Activated CD8-positive, alpha-beta memory T cell treated with anti-CD3 and anti-CD28 coated beads, Interleukin-2, amount 50 U/mL, for 48 hours (primary cell): ENCODE measurements around the gene SEPHS1.
"Not testable (repeated sequence)": the region's sequence is repeated elsewhere in the genome, so short reads cannot be mapped to it uniquely, and the experiment has no call there.

Source experiments
- DNase-seq: peaks from one replicate; pipeline ENCODE4 v3.0.0-alpha.2; 2020

Gene SEPHS1

DNA sequence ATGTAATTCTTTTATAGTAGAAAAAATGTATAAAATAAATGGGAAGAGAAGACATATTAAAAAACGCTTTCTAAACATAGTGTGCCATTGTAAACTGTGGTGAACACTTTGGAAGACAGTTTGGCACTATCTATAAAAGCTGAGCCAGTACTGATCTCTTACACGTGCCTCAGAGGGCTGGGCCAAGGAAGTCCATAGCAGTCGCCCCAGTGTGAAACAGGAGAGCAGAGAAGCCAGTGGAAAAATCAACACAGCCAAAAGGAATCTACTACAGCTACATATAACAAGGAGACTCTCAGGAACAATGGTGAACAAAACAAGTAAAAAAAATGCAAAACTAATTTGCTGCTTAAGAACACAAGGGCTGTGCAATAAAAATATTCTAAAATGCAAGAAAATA lies 20.6 kb downstream of the SEPHS1 start:
- no peak for DNase-seq

DNA sequence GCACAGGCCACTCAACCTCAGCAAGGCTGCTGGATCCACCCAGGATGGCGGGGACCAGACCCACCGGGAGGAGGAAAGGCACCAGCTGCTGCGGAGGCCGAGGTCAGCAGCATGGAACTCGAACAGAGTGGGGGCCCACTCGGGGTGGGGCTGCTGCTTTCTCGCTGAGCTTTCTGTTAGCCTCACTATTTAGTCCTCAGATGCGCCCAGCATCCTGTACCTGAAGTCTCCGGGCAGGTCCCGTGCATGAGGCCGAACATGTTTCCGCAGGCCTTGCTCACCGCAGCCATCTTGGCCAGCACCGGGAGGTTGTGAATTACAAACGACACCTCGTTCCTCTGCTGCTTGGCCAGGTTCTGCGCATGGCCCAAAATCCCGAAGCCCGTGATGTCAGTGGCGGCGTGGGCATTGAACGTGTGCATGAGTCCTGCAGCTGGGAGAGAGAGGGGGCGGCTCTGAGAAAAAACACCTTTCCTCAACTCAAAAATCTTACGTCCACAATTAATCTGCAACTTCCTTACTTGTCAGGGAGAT lies 25.4 kb downstream of the SEPHS1 start:
- DNase-seq = no peak

- DNase-seq = no peak
Measured at GRCh38 chr10:13321576-13321975, 26.5 kb downstream of the SEPHS1 start.

DNA sequence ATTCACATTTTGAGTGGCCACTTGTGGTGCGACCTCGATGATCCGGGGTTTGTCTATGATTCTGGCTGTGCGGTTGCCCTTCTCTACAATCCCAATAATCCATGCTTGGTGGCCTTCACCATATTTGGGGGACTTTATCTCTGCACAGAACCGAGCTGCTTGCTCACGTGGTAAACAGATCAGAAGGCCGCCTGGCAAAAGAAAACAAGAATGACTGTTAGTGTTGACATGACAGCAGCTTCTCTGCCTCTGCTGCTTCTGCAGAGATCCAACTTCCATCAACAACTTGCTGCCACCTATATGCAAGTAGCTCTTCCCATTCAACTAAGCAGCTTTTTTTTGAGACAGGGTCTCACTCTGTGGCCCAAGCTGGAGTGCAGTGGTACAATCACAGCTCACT lies 28.9 kb downstream of the SEPHS1 start:
- DNase-seq = no peak

DNA sequence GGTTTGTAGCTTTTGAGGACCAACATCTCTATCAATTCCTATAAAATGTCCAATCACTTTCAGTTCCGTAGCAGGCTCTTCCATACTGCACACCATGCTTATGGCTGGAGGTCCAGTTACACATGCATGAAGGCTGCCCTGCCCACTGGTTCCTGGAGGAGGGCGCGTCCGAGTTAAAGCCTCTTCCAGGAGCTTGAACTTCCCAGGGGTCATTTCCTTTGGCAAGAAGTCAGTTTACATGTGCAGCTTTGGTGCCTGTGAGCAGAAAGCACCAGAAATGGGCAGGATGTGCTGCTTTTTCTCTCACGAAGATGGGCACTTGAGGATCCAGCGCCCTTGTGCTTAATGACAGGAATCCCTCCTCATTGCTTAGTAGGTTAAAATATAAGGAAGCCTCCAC lies 30.6 kb downstream of the SEPHS1 start:
- no peak for DNase-seq

DNA sequence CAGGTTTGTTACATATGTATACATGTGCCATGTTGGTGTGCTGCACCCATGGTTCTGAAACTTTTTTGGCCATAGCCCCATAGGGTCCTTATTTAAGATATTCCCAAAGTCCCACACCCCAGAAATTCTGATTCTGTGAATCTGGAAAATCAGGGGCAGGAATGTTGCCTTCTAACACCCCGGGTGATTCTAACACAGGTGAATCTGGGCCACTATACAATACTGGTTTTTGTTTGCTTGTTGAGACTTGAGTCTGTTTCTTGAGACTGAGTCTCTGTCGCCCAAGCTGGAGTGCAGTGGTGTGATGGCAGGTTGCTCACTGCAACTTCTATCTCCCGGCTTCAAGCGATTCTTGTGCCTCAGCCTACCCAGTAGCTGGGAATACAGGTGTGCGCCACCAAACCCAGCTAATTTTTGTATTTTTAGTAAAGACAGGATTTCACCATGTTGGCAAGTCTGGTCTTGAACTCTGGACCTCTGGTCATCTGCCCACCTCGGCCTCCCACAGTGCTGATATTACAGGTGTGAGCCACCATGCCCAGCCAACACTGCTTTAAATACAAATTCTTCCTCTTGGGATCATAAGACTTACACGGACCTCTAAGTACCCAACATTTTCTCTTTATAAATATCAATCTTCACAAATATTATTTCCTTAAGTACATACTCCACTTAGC lies 31.3 kb downstream of the SEPHS1 start:
- no peak for DNase-seq

GRCh38 chr10:13315361-13315760 lies 32.7 kb downstream of the SEPHS1 start:
- DNase-seq = no peak

- DNase-seq = no peak
Measured at GRCh38 chr10:13311177-13311575, 36.9 kb downstream of the SEPHS1 start.

- no peak for DNase-seq
Measured at GRCh38 chr10:13310518-13311176, 37.4 kb downstream of the SEPHS1 start.

- DNase-seq = no peak
Measured at GRCh38 chr10:13309792-13310191, 38.3 kb downstream of the SEPHS1 start.

DNA sequence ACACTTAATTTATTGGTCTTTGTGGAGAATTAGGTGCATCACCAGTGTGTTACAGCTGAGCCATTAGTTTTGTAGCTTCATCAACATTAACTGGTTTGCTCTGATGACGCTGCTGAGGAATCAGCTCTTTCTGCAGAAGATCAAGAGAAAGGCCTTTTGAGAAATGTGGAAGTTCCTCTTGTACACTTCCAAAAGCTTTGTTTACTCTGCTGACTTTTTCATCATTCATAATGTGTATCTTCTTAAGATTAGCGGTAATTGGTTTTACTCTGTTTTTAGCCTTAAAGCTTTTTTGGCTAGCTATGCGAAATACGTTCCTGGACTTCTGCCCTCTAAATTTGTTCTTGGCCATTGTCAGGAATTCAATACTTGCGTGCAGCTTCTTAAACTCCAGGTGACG lies 40.0 kb downstream of the SEPHS1 start:
- no peak for DNase-seq

- no peak for DNase-seq
Measured at GRCh38 chr10:13306103-13306502, 42.0 kb downstream of the SEPHS1 start.

GRCh38 chr10:13302821-13303555 lies 45.1 kb downstream of the SEPHS1 start:
- DNase-seq = no peak

- DNase-seq = peak; percentile 88
Measured at GRCh38 chr10:13299437-13300287, 48.4 kb downstream of the SEPHS1 start, which contains the start of gene PHYH. Gene PHYH, minus strand, starts transcription at chr10:13300064. Its CDS starts 22 bp downstream, at chr10:13300042.

GRCh38 chr10:13298748-13299436 lies 49.2 kb downstream of the SEPHS1 start:
- DNase-seq = no peak

- no peak for DNase-seq
Measured at GRCh38 chr10:13296476-13296875, 51.6 kb downstream of the SEPHS1 start.

GRCh38 chr10:13294784-13295183 lies 53.3 kb downstream of the SEPHS1 start:
- no peak for DNase-seq

DNA sequence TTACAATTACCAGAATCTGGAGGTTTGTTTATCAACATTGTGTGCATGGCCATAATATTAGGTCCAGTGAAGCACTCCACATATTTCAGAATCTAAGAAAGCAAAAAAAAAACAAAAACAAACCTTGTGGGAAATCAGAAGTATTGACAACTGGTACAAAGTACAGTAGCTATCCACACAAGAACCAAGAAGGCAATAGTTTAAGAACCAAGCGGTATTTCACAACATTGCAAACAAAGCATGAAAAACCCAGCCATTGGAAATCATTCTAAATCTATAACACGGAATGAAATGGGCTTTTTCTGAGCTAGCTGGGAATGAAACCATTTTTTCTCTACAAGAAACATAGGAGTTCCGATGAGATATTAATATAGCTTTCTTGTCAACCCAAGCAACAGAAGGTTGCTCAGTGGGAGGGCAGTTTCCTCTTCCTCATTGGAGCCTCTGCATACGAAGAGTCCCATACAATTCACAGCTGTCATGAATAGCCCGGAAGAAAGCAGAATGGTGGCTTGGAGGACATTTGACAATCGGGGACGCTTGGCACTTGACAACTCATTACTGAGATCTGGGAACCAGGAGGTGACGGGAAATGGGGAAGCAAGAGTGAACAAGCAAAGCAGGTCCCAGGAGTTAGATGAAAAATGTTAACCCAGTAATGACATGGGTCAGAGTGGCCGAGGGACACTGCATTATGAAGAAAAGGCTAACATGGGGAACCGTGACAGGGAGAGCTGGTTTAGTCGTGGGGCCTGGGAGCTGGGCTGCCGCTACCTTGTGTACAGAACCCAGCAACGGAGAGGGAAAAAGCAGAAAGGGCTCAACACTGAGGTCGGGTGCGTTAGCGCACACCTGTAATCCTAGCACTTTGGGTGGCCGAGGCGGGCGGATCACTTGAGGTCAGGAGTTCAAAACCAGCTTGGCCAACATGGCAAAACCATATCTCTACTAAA lies 56.0 kb downstream of the SEPHS1 start:
- DNase-seq = no peak

GRCh38 chr10:13291061-13291460 lies 57.0 kb downstream of the SEPHS1 start:
- no peak for DNase-seq

GRCh38 chr10:13284050-13284449 lies 64.0 kb downstream of the SEPHS1 start:
- DNase-seq = no peak

DNA sequence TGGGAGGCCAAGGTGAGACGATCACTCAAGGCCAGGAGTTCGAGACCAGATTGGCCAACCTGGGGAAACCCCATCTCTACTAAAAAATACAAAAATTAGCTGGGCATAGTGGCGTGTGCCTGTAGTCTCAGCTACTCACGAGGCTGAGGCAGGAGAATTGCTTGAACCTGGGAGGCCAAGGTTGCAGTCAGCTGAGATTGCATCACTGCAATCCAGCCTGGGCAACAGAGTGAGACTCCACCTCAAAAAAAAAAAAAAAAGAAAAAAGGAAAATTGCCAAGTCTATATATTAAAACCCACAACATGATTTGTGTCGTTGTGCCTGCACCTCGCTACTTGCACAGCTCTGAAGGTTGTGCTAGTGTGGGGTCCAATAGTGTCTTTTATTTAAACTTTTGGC lies 65.7 kb downstream of the SEPHS1 start:
- DNase-seq = not testable (repeated sequence)
